ENCODE measurements around the gene CCDC106. TPM values are rescaled to one million over a fixed set of nuclear protein-coding genes. Genes with fewer than 3 reads are reported as not detected.

Gene CCDC106
- total and polyA plus RNA-seq, 2 donors from 2014 or later, result 22.7 to 51.9 TPM

GRCh38 chr19:55624109-55625003 is 23.7 kb upstream of the CCDC106 start, which contains the start of gene ZNF784:
Gene ZNF784, minus strand, starts transcription at chr19:55624566. Its CDS starts 5 bp downstream, at chr19:55624561.
- peak within 1 kb of the TSS; percentile 99 for H3K27ac ChIP-seq (ENCODE audit: low read depth in 2 of 2, low read length in 2 of 2)
- DNase-seq (peak; percentile 95 to 98 (median 98)), FAIRE-seq (no peak)
- no peak for TF ChIP-seq CTCF (IDR thresholded peaks at IDR 0.05; ENCODE audit: borderline replicate concordance, extremely low read depth, insufficient read depth)
- H3K4me3 ChIP-seq (ENCODE audit: low read length in 3 of 3), result peak within 1 kb of the TSS; percentile 79 to 89 (median 88)
- H3K4me1 ChIP-seq (ENCODE audit: control insufficient read depth in 2 of 3, insufficient read depth in 2 of 3, low read depth in 1 of 3, low read length in 3 of 3), result peaks cover 2 to 6% (median 5%) of the 10 kb centered on the region in 3 donors
- H3K9ac ChIP-seq (ENCODE audit: low read length in 3 of 3), result peak within 1 kb of the TSS in 2 of 3 donors; percentile 71 to 80
- intact Hi-C loops (cut with DNase I), result no loop called here
- H3K27me3 ChIP-seq (ENCODE audit: control insufficient read depth, insufficient read depth, low read length), result no peaks in the 10 kb centered on the region
- no peaks in the 10 kb centered on the region for H3K9me3 ChIP-seq (ENCODE audit: control insufficient read depth in 2 of 3, insufficient read depth in 1 of 3, low read length in 3 of 3)
- peaks cover 0 to 6% (median 0%) of the 10 kb centered on the region in 3 donors for H3K36me3 ChIP-seq (ENCODE audit: control insufficient read depth in 2 of 3, insufficient read depth in 3 of 3, low read length in 3 of 3)

DNA sequence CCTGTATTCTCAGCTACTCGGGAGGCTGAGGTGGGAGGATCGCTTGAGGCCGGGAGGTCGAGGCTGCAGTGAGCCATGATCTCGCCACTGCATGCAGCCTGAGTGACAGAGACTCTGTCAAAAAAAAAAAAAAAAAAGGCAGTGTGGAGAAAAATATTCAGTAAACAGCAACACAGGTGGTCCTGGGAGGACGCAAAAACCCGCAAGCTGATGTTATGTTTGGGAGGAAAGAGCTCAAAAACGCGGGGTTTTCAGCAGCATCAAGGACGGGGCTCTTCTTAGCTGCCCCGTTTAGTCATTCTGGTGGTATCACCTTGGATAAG is 23.0 kb upstream of the CCDC106 start:
- Histone ChIP-seq H3K9ac (ENCODE audit: low read length in 3 of 3) (peak overlapping the region in 2 of 3 donors; percentile 71 to 80), H3K27ac (ENCODE audit: low read depth in 2 of 2, low read length in 2 of 2) (peak overlapping the region; percentile 99), H3K4me1 (ENCODE audit: control insufficient read depth in 2 of 3, insufficient read depth in 2 of 3, low read depth in 1 of 3, low read length in 3 of 3) (peaks cover 2 to 6% (median 5%) of the 10 kb centered on the region in 3 donors), H3K9me3 (ENCODE audit: control insufficient read depth in 2 of 3, insufficient read depth in 1 of 3, low read length in 3 of 3) (no peaks in the 10 kb centered on the region), H3K36me3 (ENCODE audit: control insufficient read depth in 2 of 3, insufficient read depth in 3 of 3, low read length in 3 of 3) (peaks cover 0 to 6% (median 0%) of the 10 kb centered on the region in 3 donors), H3K27me3 (ENCODE audit: control insufficient read depth, insufficient read depth, low read length) (no peaks in the 10 kb centered on the region), H3K4me3 (ENCODE audit: low read length in 3 of 3) (peak overlapping the region; percentile 79 to 89 (median 88))
- no peak for FAIRE-seq
- no peak for DNase-seq
- TF ChIP-seq CTCF (IDR thresholded peaks at IDR 0.05; ENCODE audit: borderline replicate concordance, extremely low read depth, insufficient read depth), result no peak
- intact Hi-C loops (cut with DNase I), result no loop called here

DNA sequence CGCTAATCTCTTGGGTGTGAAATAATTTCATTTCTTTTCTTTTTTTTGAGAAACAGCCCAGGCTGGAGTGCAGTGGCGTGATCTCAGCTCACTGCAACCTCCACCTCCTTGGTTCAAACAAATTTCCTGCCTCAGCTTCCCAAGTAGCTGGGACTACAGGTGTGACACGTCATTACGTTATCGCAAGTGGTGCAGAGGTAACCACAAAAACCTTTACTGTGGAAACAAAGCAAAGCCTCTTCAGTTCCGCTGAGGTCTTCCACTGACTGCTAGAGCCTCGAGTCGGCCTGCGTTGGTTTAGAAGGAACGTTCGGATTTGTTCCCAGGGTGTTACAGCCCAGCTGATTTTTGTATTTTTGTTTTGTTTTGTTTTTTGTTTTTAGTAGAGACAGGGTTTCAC is 21.7 kb upstream of the CCDC106 start:
- H3K9me3 ChIP-seq (ENCODE audit: control insufficient read depth in 2 of 3, insufficient read depth in 1 of 3, low read length in 3 of 3), result no peaks in the 10 kb centered on the region
- no peaks in the 10 kb centered on the region for H3K27me3 ChIP-seq (ENCODE audit: control insufficient read depth, insufficient read depth, low read length)
- H3K36me3 ChIP-seq (ENCODE audit: control insufficient read depth in 2 of 3, insufficient read depth in 3 of 3, low read length in 3 of 3), result no peaks in the 10 kb centered on the region
- no peak for TF ChIP-seq CTCF (IDR thresholded peaks at IDR 0.05; ENCODE audit: borderline replicate concordance, extremely low read depth, insufficient read depth)
- peaks cover 2 to 6% (median 5%) of the 10 kb centered on the region in 3 donors for H3K4me1 ChIP-seq (ENCODE audit: control insufficient read depth in 2 of 3, insufficient read depth in 2 of 3, low read depth in 1 of 3, low read length in 3 of 3)
- FAIRE-seq (no peak), DNase-seq (no peak)
- no peak overlapping the region for H3K27ac ChIP-seq (ENCODE audit: low read depth in 2 of 2, low read length in 2 of 2)
- no peak overlapping the region for H3K9ac ChIP-seq (ENCODE audit: low read length in 3 of 3)
- intact Hi-C loops (cut with DNase I), result no loop called here
- no peak overlapping the region for H3K4me3 ChIP-seq (ENCODE audit: low read length in 3 of 3)
